Endothelial cell of umbilical vein (primary cell): ENCODE measurements around the gene SLC1A3. TPM values are rescaled to one million over a fixed set of nuclear protein-coding genes. Genes with fewer than 3 reads are reported as not detected.

Experiments
- BruUV-seq: library from RNA; stranded (reverse); fragments of 400-500 nt; replicated peaks from 2 replicates; lab custom pipeline; 2021; lab: Mats Ljungman, UMichigan
- CTCF ChIA-PET: fragments of 300-600, 350-600 bp; sonication (Branson Sonifier 250); formaldehyde crosslinking; loops from one replicate; lab custom pipeline; 2021; ENCODE audit warnings: antibody characterized with exemption, inconsistent platforms; lab: Charles Lee
- POLR2A ChIA-PET: fragments of 300-600, 350-600 bp; sonication (Branson Sonifier 250); formaldehyde crosslinking; loops from one replicate; lab custom pipeline; 2021; ENCODE audit warnings: antibody characterized with exemption, inconsistent platforms; lab: Charles Lee
- DNase-seq: peaks from one replicate; pipeline ENCODE4 v3.0.0-alpha.2; 2011; ENCODE audit warnings: low read depth, low spot score
- FAIRE-seq: peaks from 2 replicates; lab custom pipeline; 2011; peaks lifted over from hg19 to GRCh38; lab: Jason Lieb, UNC
- H2AFZ ChIP-seq: 2 replicates; pipeline ENCODE4 v1.6.0; 2012; ENCODE audit warnings: low read depth, low read length, control low read depth, inconsistent platforms
- H3K27ac ChIP-seq: 2 replicates; pipeline ENCODE4 v1.5.1; 2011; ENCODE audit warnings: low read depth, mild to moderate bottlenecking, control low read depth, low read length, moderate library complexity; ENCODE audit not compliant: insufficient read depth
- H3K27me3 ChIP-seq, 2 experiments: 2 replicates each; pipeline versions ENCODE4 v1.6.0 to v1.6.1; 2011; ENCODE audit warnings: low read length in 2 of 2, mixed read lengths in 1 of 2; ENCODE audit not compliant: control insufficient read depth in 2 of 2, insufficient read depth in 2 of 2
- H3K36me3 ChIP-seq, 2 experiments: 2 replicates in 1 of 2; 3 replicates in 1 of 2; pipeline ENCODE4 v1.5.1; 2011; ENCODE audit warnings: low read length in 2 of 2, mild to moderate bottlenecking in 1 of 2, moderate library complexity in 1 of 2; ENCODE audit not compliant: control insufficient read depth in 2 of 2, insufficient read depth in 2 of 2; ENCODE audit errors: extremely low read depth in 1 of 2
- H3K4me1 ChIP-seq: 3 replicates; pipeline ENCODE4 v1.5.1; 2011; ENCODE audit warnings: mild to moderate bottlenecking, low read length; ENCODE audit not compliant: control insufficient read depth, insufficient read depth; ENCODE audit errors: extremely low read depth
- H3K4me2 ChIP-seq: 2 replicates; pipeline ENCODE4 v1.6.1; 2011; ENCODE audit warnings: low read length, control low read depth, mixed read lengths; ENCODE audit not compliant: insufficient read depth
- H3K4me3 ChIP-seq, 3 experiments: fragments of 200-600 bp in 1 of 3; sonication (generic), shearing (Covaris generic) in 1 of 3; replicated peaks in 1 of 3; 2 replicates each; pipeline ENCODE4 v1.5.1; 2011 to 2016; ENCODE audit warnings: control low read depth in 3 of 3, low read length in 3 of 3, mild to moderate bottlenecking in 2 of 3, inconsistent platforms in 1 of 3, low read depth in 1 of 3, moderate library complexity in 1 of 3; ENCODE audit not compliant: insufficient read depth in 1 of 3
- H3K79me2 ChIP-seq: 2 replicates; pipeline ENCODE4 v1.6.0; 2012; ENCODE audit warnings: low read length, inconsistent platforms; ENCODE audit not compliant: control insufficient read depth, insufficient read depth
- H3K9ac ChIP-seq: replicated peaks from 2 replicates; pipeline ENCODE3; 2011; ENCODE audit warnings: low read length, control low read depth; ENCODE audit not compliant: insufficient read depth; ENCODE audit errors: extremely low read depth
- H3K9me1 ChIP-seq: replicated peaks from 3 replicates; pipeline ENCODE4 v1.6.0; 2011; ENCODE audit warnings: mild to moderate bottlenecking, low read length; ENCODE audit not compliant: control insufficient read depth, insufficient read depth; ENCODE audit errors: extremely low read depth
- H3K9me3 ChIP-seq: replicated peaks from 2 replicates; pipeline ENCODE4 v1.5.1; 2012; ENCODE audit warnings: low read length, inconsistent platforms; ENCODE audit not compliant: control insufficient read depth, insufficient read depth
- H4K20me1 ChIP-seq: replicated peaks from 2 replicates; pipeline ENCODE3; 2011; ENCODE audit warnings: mild to moderate bottlenecking, low read length; ENCODE audit not compliant: control insufficient read depth, insufficient read depth; ENCODE audit errors: extremely low read depth
- CTCF ChIP-seq, 2 donors: IDR thresholded peaks; 1 replicate in 1 of 2; 2 replicates in 1 of 2; pipeline ENCODE4 v1.5.1; 2011; ENCODE audit warnings: low read length in 2 of 2, mild to moderate bottlenecking in 2 of 2, moderate library complexity in 2 of 2, control low read depth in 1 of 2, inconsistent platforms in 1 of 2, low read depth in 1 of 2; ENCODE audit not compliant: insufficient read depth in 1 of 2; ENCODE audit errors: extremely low read depth in 1 of 2
- EZH2 ChIP-seq: IDR thresholded peaks from 2 replicates; pipeline ENCODE4 v1.6.1; 2012; ENCODE audit warnings: borderline replicate concordance, low read depth, mild to moderate bottlenecking, moderate library complexity, low read length, inconsistent platforms; ENCODE audit not compliant: severe bottlenecking
- FOS ChIP-seq: IDR thresholded peaks from 2 replicates; pipeline ENCODE4 v1.6.1; 2011; ENCODE audit warnings: mild to moderate bottlenecking, low read length, moderate library complexity, borderline replicate concordance; ENCODE audit not compliant: insufficient read depth
- GATA2 ChIP-seq: IDR thresholded peaks from 2 replicates; pipeline ENCODE4 v1.7.0; 2011; ENCODE audit warnings: low read depth, mild to moderate bottlenecking, moderate library complexity, mixed read lengths, low read length; ENCODE audit not compliant: insufficient read length, insufficient read depth
- JUN ChIP-seq: IDR thresholded peaks from 2 replicates; pipeline ENCODE4 v1.6.1; 2011; ENCODE audit warnings: borderline replicate concordance, low read depth; ENCODE audit not compliant: insufficient read length, insufficient read depth
- MAX ChIP-seq: IDR thresholded peaks from 2 replicates; pipeline ENCODE4 v1.6.1; 2011; ENCODE audit not compliant: insufficient read depth, insufficient read length
- MYC ChIP-seq: IDR thresholded peaks from one replicate; pipeline ENCODE4 v1.6.1; 2011; ENCODE audit warnings: mild to moderate bottlenecking, low read depth, low read length
- POLR2A ChIP-seq: IDR thresholded peaks from 2 replicates; pipeline ENCODE4 v1.6.1; 2012; ENCODE audit warnings: low read depth, mild to moderate bottlenecking, control low read depth, low read length
- POLR2AphosphoS5 ChIP-seq: IDR thresholded peaks from 2 replicates; pipeline ENCODE4 v1.6.1; 2012; ENCODE audit warnings: low read depth, mild to moderate bottlenecking, control low read depth, low read length, moderate library complexity; ENCODE audit not compliant: insufficient read depth
- dilution Hi-C: fragments of 300-500 bp; cut with MboI; formaldehyde crosslinking; loops from one replicate; pipeline ENCODE4 v1.15.0; 2019; ENCODE audit warnings: low sequenced_read_pairs; ENCODE audit not compliant: extremely low pct_ligation_motif_present
- intact Hi-C: fragments of 100-400 bp; cut with micrococcal nuclease; formaldehyde crosslinking; loops from one replicate; pipeline ENCODE4 v1.10.0; 2022
- polyA plus RNA-seq, 4 experiments: library from polyadenylated mRNA; depleted of rRNA in 3 of 4; stranded (reverse) in 3 of 4; unstranded in 1 of 4; fragments of >200 nt; gene quantifications; 2 replicates each; pipeline versions ENCODE4 v1.2.1 to v1.2.3, GENCODE V29; 2011 to 2012; ENCODE audit warnings: missing spikeins in 1 of 4
- total RNA-seq: library from RNA; stranded (reverse); gene quantifications from 2 replicates; pipeline ENCODE4 v1.2.3, GENCODE V29; 2021

SLC1A3 gene
- total and polyA plus RNA-seq, 2 donors (not counting 3 experiments of a cell fraction or from before 2014, with no cell fraction given), result 0.36 TPM; not detected in 1

- no peak overlapping the region for H2AFZ ChIP-seq
- H3K4me2 ChIP-seq, result no peak overlapping the region
- H3K9me3 ChIP-seq, result no peaks in the 10 kb centered on the region
- no peaks in the 10 kb centered on the region for H4K20me1 ChIP-seq
- no peak overlapping the region for H3K9ac ChIP-seq
- no peak overlapping the region for H3K4me3 ChIP-seq
- FAIRE-seq (no peak), DNase-seq (no peak)
- TF ChIP-seq POLR2A (no peak), JUN (no peak), GATA2 (no peak), FOS (no peak), CTCF (IDR thresholded peaks at IDR 0.05; ENCODE audit: extremely low read depth in 1 of 2, insufficient read depth in 1 of 2, low read depth in 1 of 2, low read length in 2 of 2) (no peak), MAX (no peak), MYC (no peak), EZH2 (no peak), POLR2AphosphoS5 (no peak)
- BruUV-seq, result no TSS peak
- H3K36me3 ChIP-seq, result no peaks in the 10 kb centered on the region
- dilution Hi-C loops (no loop called here), intact Hi-C loops (no loop called here)
- H3K4me1 ChIP-seq, result no peaks in the 10 kb centered on the region
- no peaks in the 10 kb centered on the region for H3K9me1 ChIP-seq
- H3K27me3 ChIP-seq, result no peaks in the 10 kb centered on the region
- H3K79me2 ChIP-seq, result no peaks in the 10 kb centered on the region
- H3K27ac ChIP-seq, result no peak overlapping the region
- POLR2A ChIA-PET, result no interaction called here
- CTCF ChIA-PET, result no interaction called here
Observed at GRCh38 chr5:36666274-36666673, 59.9 kb downstream of the SLC1A3 start.
